Skeletal muscle satellite cell (primary cell): ENCODE data around the gene RSBN1. TPM values are rescaled to one million over a fixed set of nuclear protein-coding genes. Genes with fewer than 3 reads are reported as not detected.
"Not testable (repeated sequence)": the region's sequence is repeated elsewhere in the genome, so short reads cannot be mapped to it uniquely, and the experiment has no call there.

Source experiments
- H3K27me3 ChIP-seq: 2 replicates; pipeline ENCODE4 v1.7.0; 2013; ENCODE audit warnings: low read length; ENCODE audit not compliant: control insufficient read depth, insufficient read depth
- H3K36me3 ChIP-seq: 2 replicates; pipeline ENCODE4 v1.7.0; 2013; ENCODE audit warnings: mild to moderate bottlenecking, control low read depth, low read length; ENCODE audit not compliant: insufficient read depth
- H3K4me1 ChIP-seq: 2 replicates; pipeline ENCODE4 v1.7.0; 2013; ENCODE audit warnings: low read length; ENCODE audit not compliant: control insufficient read depth, insufficient read depth
- H3K4me2 ChIP-seq: 2 replicates; pipeline ENCODE4 v1.7.0; 2013; ENCODE audit warnings: mild to moderate bottlenecking, low read length
- H3K4me3 ChIP-seq: 2 replicates; pipeline ENCODE4 v1.7.0; 2013; ENCODE audit warnings: low read length
- H3K9ac ChIP-seq: 2 replicates; pipeline ENCODE4 v1.7.0; 2013; ENCODE audit warnings: mild to moderate bottlenecking, low read depth, low read length, moderate library complexity
- H3K9me3 ChIP-seq: replicated peaks from 2 replicates; pipeline ENCODE4 v1.7.0; 2013; ENCODE audit warnings: mild to moderate bottlenecking, control low read depth, low read length
- total RNA-seq: library from RNA; depleted of rRNA; stranded (reverse); fragments of >200 nt; gene quantifications from 2 replicates; pipeline ENCODE4 v1.2.3, GENCODE V29; 2012; rRNA removed

The RSBN1 gene
- total RNA-seq, result 10.9 and 11.8 TPM in 2 replicates

GRCh38 chr1:113811888-113812660 is at the start of gene RSBN1:
Gene RSBN1, minus strand, starts transcription at chr1:113812476. Its CDS starts 64 bp downstream, at chr1:113812412.
- Histone ChIP-seq H3K9me3 (no peaks in the 10 kb centered on the region), H3K4me3 (peak within 1 kb of the TSS; percentile 100), H3K27me3 (no peaks in the 10 kb centered on the region), H3K4me2 (peak within 1 kb of the TSS; percentile 94), H3K36me3 (no peaks in the 10 kb centered on the region), H3K9ac (peak within 1 kb of the TSS; percentile 95), H3K4me1 (peaks cover 23% of the 10 kb centered on the region)

GRCh38 chr1:113861641-113862040 is 49.4 kb upstream of the RSBN1 start:
- Histone ChIP-seq H3K27me3 (no peaks in the 10 kb centered on the region), H3K4me1 (peaks cover 26% of the 10 kb centered on the region), H3K9me3 (no peaks in the 10 kb centered on the region), H3K4me2 (no peak overlapping the region), H3K36me3 (no peaks in the 10 kb centered on the region), H3K9ac (peak overlapping the region; percentile 59), H3K4me3 (no peak overlapping the region)

DNA sequence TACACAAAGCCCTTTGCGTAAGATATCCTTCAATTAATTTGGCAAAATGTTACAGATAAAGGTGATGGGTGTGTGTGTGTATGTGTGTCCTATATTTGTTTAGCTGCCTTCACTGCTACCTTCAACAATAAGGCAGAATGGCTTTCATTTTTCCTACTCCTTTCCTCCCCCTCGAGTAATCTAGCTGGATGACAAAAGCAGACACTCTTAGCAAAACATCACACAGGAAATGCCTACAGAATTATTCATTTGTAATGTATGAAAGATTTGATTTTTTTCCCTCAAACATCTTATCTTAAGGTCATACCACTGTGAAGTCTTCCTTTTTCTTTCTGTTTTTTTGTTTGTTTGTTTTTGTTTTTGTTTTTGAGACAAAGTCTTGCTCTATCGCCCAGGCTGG is 48.6 kb upstream of the RSBN1 start:
- Histone ChIP-seq H3K4me1 (peaks cover 33% of the 10 kb centered on the region), H3K27me3 (no peaks in the 10 kb centered on the region), H3K9me3 (no peaks in the 10 kb centered on the region), H3K36me3 (no peaks in the 10 kb centered on the region), H3K4me2 (peak overlapping the region; percentile 74), H3K9ac (peak overlapping the region; percentile 76), H3K4me3 (peak overlapping the region; percentile 37)

- Histone ChIP-seq H3K4me1 (peaks cover 34% of the 10 kb centered on the region), H3K4me3 (no peak overlapping the region), H3K36me3 (no peaks in the 10 kb centered on the region)
Observed at GRCh38 chr1:113859478-113860175, 47.4 kb upstream of the RSBN1 start.

DNA sequence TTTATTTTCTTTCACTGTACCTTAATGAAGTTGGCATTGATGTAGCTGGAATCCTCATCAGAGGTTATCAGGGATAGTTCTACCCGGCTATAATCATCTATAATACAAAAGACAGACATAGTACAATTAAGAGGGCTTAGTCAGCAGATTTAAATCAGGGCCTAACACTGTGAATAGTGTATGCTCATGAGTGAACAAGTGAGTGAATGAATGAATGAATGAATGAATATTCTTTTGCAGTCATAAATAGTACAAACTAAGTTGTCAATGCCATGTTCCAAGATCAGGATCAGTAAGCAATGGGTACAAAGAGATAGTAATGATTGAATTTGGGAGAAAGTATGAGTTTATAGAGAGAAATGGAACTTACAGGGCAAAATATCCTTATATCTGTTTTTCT is 46.7 kb upstream of the RSBN1 start:
- H3K36me3 ChIP-seq, result no peaks in the 10 kb centered on the region
- no peak overlapping the region for H3K9ac ChIP-seq
- peaks cover 34% of the 10 kb centered on the region for H3K4me1 ChIP-seq
- H3K27me3 ChIP-seq, result no peaks in the 10 kb centered on the region
- no peak overlapping the region for H3K4me2 ChIP-seq
- H3K9me3 ChIP-seq, result no peaks in the 10 kb centered on the region
- H3K4me3 ChIP-seq, result no peak overlapping the region

More at GRCh38 chr1:113859478-113860175, 47.4 kb upstream of the RSBN1 start:
- Histone ChIP-seq H3K9ac (no peak overlapping the region), H3K27me3 (no peaks in the 10 kb centered on the region), H3K9me3 (no peaks in the 10 kb centered on the region), H3K4me2 (peak overlapping the region; percentile 11)

GRCh38 chr1:113858418-113858817 is 46.1 kb upstream of the RSBN1 start:
- Histone ChIP-seq H3K9ac (no peak overlapping the region), H3K9me3 (no peaks in the 10 kb centered on the region), H3K4me2 (no peak overlapping the region), H3K4me3 (no peak overlapping the region), H3K36me3 (no peaks in the 10 kb centered on the region), H3K27me3 (no peaks in the 10 kb centered on the region), H3K4me1 (peaks cover 34% of the 10 kb centered on the region)

DNA sequence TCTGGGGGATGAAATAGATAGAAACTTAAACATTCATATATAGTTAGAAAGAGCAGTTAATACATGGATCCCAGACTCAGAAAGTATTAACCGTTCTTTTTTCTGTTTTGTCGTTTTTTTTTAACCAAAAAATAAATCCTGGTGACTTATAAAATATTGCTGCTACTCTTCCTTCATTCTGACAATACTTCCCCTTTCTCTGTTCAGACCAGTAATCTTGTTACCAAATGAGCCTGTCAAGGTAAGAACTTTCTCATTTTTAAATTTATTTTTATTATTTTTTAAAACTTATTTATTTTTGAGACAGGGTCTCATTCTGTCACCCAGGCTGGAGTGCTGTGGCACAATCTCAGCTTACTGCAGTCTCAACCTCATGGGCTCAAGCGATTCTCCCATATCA is 45.5 kb upstream of the RSBN1 start:
- H3K9me3 ChIP-seq, result no peaks in the 10 kb centered on the region
- no peaks in the 10 kb centered on the region for H3K27me3 ChIP-seq
- H3K4me3 ChIP-seq, result no peak overlapping the region
- H3K4me2 ChIP-seq, result no peak overlapping the region
- H3K9ac ChIP-seq, result no peak overlapping the region
- peaks cover 34% of the 10 kb centered on the region for H3K4me1 ChIP-seq
- no peaks in the 10 kb centered on the region for H3K36me3 ChIP-seq

- Histone ChIP-seq H3K36me3 (no peaks in the 10 kb centered on the region), H3K9me3 (no peaks in the 10 kb centered on the region), H3K4me1 (peaks cover 30% of the 10 kb centered on the region), H3K27me3 (no peaks in the 10 kb centered on the region), H3K4me2 (no peak overlapping the region), H3K4me3 (no peak overlapping the region), H3K9ac (no peak overlapping the region)
Observed at GRCh38 chr1:113856401-113856790, 44.1 kb upstream of the RSBN1 start.

GRCh38 chr1:113855630-113856400 is 43.5 kb upstream of the RSBN1 start:
- no peak overlapping the region for H3K4me2 ChIP-seq
- H3K9me3 ChIP-seq, result no peaks in the 10 kb centered on the region
- peaks cover 26% of the 10 kb centered on the region for H3K4me1 ChIP-seq
- H3K36me3 ChIP-seq, result no peaks in the 10 kb centered on the region
- no peak overlapping the region for H3K4me3 ChIP-seq
- no peaks in the 10 kb centered on the region for H3K27me3 ChIP-seq
- H3K9ac ChIP-seq, result no peak overlapping the region

- peaks cover 11% of the 10 kb centered on the region for H3K4me1 ChIP-seq
Observed at GRCh38 chr1:113854234-113854633, 42.0 kb upstream of the RSBN1 start.

DNA sequence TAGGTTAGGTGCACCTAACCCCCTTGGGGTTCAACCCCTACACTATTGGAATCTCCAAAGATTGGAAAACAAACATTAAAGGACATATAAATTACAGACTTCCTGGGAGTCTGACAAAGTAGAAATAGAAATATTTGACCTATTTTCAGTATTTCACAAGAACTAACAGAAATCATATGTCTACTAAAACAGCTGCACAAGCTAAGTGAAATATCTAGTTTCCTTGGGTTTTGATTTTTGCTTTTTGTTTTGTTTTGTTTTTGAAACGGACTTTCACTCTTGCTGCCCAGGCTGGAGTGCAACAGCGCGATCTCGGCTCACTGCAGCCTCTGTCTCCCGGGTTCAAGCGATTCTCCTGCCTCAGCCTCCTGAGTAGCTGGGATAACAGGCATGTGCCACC is 40.4 kb upstream of the RSBN1 start:
- not testable (repeated sequence) for H3K4me1 ChIP-seq, H3K9me3 ChIP-seq, H3K4me2 ChIP-seq, H3K9ac ChIP-seq, H3K36me3 ChIP-seq, H3K27me3 ChIP-seq, H3K4me3 ChIP-seq

More at GRCh38 chr1:113854234-113854633, 42.0 kb upstream of the RSBN1 start:
- H3K9me3 ChIP-seq, result no peaks in the 10 kb centered on the region
- no peaks in the 10 kb centered on the region for H3K36me3 ChIP-seq
- no peak overlapping the region for H3K9ac ChIP-seq
- H3K4me3 ChIP-seq, result no peak overlapping the region
- H3K27me3 ChIP-seq, result no peaks in the 10 kb centered on the region
- H3K4me2 ChIP-seq, result no peak overlapping the region
